ENCODE data around the gene DNAJB9.

DNAJB9 gene

DNA sequence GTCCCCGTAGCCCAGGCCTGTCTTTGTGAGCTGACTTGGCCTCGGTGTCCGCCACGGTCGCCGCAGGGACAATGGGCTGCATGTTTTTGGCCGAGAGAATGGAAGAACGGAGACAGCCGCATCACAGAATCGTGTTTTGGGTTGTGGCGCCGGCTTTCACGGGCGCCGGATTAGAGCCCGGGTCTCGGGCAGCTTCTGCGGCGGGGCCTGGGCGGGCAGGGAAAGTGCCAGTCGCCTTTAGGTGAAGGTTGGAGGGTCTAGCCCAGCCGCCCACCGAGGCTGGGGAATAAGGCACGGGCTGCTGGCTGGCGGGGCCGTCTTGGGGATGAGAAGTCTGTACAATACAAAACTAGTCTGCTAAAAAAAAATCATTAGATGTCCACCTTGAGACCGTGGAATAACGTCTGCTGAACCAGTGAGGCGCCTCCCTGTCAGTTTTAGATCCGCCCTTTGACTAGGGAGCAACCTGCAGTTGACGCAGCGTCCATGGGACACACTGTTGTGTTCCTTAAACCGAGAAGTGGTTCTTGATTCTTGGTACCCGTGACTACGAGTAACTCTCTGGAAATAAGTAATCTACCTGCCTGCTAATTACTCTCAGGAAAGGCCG lies 577 bp downstream of the DNAJB9 start:
- no peaks in the 10 kb centered on the region for H3K9me3 ChIP-seq (ENCODE audit: insufficient read depth, low read length, severe bottlenecking)
- H3K9ac ChIP-seq (ENCODE audit: low read depth, low read length), result peak overlapping the region; percentile 95
- peak overlapping the region; percentile 89 for H3K27ac ChIP-seq (ENCODE audit: low read length)
- peaks cover 46% of the 10 kb centered on the region for H3K4me1 ChIP-seq (ENCODE audit: insufficient read depth, low read length)
- peak overlapping the region; percentile 80 for H3K4me2 ChIP-seq (ENCODE audit: insufficient read depth, low read length)
- DNase-seq (peak; percentile 46), ATAC-seq (ENCODE audit: insufficient read depth, low read depth) (peak; percentile 16)
- H3K27me3 ChIP-seq (ENCODE audit: insufficient read depth, low read length, poor library complexity), result no peaks in the 10 kb centered on the region
- H2AFZ ChIP-seq (ENCODE audit: low read depth, low read length), result peak overlapping the region; percentile 95
- H4K20me1 ChIP-seq (ENCODE audit: insufficient read depth, low read length), result peaks cover 2% of the 10 kb centered on the region; the same call in 1 of the 2 replicates
- peak overlapping the region; percentile 66 to 72 for H3K4me3 ChIP-seq (ENCODE audit: low read depth in 1 of 2, low read length in 2 of 2)
- TF ChIP-seq, protein P1, sequence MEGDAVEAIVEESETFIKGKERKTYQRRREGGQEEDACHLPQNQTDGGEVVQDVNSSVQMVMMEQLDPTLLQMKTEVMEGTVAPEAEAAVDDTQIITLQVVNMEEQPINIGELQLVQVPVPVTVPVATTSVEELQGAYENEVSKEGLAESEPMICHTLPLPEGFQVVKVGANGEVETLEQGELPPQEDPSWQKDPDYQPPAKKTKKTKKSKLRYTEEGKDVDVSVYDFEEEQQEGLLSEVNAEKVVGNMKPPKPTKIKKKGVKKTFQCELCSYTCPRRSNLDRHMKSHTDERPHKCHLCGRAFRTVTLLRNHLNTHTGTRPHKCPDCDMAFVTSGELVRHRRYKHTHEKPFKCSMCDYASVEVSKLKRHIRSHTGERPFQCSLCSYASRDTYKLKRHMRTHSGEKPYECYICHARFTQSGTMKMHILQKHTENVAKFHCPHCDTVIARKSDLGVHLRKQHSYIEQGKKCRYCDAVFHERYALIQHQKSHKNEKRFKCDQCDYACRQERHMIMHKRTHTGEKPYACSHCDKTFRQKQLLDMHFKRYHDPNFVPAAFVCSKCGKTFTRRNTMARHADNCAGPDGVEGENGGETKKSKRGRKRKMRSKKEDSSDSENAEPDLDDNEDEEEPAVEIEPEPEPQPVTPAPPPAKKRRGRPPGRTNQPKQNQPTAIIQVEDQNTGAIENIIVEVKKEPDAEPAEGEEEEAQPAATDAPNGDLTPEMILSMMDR (IDR thresholded peaks at IDR 0.05; ENCODE audit: borderline replicate concordance, extremely low read depth, low read length, poor library complexity, severe bottlenecking), result peak; percentile 7
- TF ChIP-seq EZH2 (IDR thresholded peaks at IDR 0.05; ENCODE audit: borderline replicate concordance, low read depth, low read length, severe bottlenecking), result no peak
- peaks cover 48% of the 10 kb centered on the region for H3K36me3 ChIP-seq (ENCODE audit: insufficient read depth, low read length)
- peaks cover 78% of the 10 kb centered on the region for H3K79me2 ChIP-seq (ENCODE audit: insufficient read depth, low read length)

DNA sequence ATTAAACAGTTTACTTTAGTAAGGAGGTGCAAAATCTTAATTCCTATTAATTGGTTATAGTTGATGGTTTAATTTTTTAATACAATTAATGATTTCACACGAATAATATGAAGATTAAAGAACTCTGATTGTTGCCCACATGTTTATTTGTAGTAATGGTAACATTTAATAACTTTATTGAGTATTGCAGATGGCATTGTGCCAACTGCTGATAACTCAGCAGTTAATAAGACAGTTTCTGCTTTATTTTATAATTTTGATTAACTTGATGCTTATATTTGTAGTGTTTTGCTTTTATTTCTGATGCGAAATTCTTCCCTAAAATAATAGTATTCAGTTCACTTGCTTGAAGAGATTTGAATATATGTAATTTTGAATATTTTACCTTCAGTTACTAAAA lies 2.8 kb downstream of the DNAJB9 start:
- peaks cover 2% of the 10 kb centered on the region; the same call in 1 of the 2 replicates for H4K20me1 ChIP-seq (ENCODE audit: insufficient read depth, low read length)
- H2AFZ ChIP-seq (ENCODE audit: low read depth, low read length), result no peak overlapping the region
- ATAC-seq (ENCODE audit: insufficient read depth, low read depth) (no peak), DNase-seq (no peak)
- TF ChIP-seq EZH2 (IDR thresholded peaks at IDR 0.05; ENCODE audit: borderline replicate concordance, low read depth, low read length, severe bottlenecking), result no peak
- TF ChIP-seq, protein P1 (IDR thresholded peaks at IDR 0.05; ENCODE audit: borderline replicate concordance, extremely low read depth, low read length, poor library complexity, severe bottlenecking), result no peak
- no peaks in the 10 kb centered on the region for H3K27me3 ChIP-seq (ENCODE audit: insufficient read depth, low read length, poor library complexity)
- H3K36me3 ChIP-seq (ENCODE audit: insufficient read depth, low read length), result peaks cover 37% of the 10 kb centered on the region
- no peak overlapping the region for H3K27ac ChIP-seq (ENCODE audit: low read length)
- H3K9ac ChIP-seq (ENCODE audit: low read depth, low read length), result no peak overlapping the region
- H3K79me2 ChIP-seq (ENCODE audit: insufficient read depth, low read length), result peaks cover 57% of the 10 kb centered on the region
- H3K9me3 ChIP-seq (ENCODE audit: insufficient read depth, low read length, severe bottlenecking), result no peaks in the 10 kb centered on the region
- no peak overlapping the region for H3K4me3 ChIP-seq (ENCODE audit: low read depth in 1 of 2, low read length in 2 of 2)
- H3K4me1 ChIP-seq (ENCODE audit: insufficient read depth, low read length), result peaks cover 39% of the 10 kb centered on the region
- peak overlapping the region; percentile 35; the same call in 1 of the 2 replicates for H3K4me2 ChIP-seq (ENCODE audit: insufficient read depth, low read length)

DNA sequence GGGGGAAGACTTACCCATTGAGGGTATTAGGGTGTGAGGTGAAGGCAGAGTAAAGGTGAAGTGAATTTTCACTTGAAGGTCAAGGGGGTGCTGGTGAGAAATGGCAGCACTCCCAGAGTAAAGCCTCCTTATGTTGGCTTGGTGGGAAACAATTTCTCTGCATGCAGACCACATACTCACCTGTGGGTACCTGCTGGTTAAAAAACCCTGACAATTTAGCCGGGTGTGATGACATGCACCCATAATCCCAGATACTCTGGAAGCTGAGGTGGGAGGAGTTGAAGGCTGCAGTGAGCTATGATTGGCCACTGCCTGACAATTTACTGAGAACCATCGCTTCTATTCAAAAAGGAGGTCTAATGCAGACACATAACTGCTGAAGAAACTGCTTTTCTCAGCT lies 5.5 kb downstream of the DNAJB9 start:
- ATAC-seq (ENCODE audit: insufficient read depth, low read depth) (no peak), DNase-seq (no peak)
- Histone ChIP-seq H3K79me2 (ENCODE audit: insufficient read depth, low read length) (peaks cover 32% of the 10 kb centered on the region), H3K4me2 (ENCODE audit: insufficient read depth, low read length) (no peak overlapping the region), H3K27ac (ENCODE audit: low read length) (no peak overlapping the region), H3K4me1 (ENCODE audit: insufficient read depth, low read length) (peaks cover 24% of the 10 kb centered on the region), H3K9me3 (ENCODE audit: insufficient read depth, low read length, severe bottlenecking) (peaks cover 18% of the 10 kb centered on the region), H2AFZ (ENCODE audit: low read depth, low read length) (no peak overlapping the region), H3K9ac (ENCODE audit: low read depth, low read length) (no peak overlapping the region), H3K4me3 (ENCODE audit: low read depth in 1 of 2, low read length in 2 of 2) (no peak overlapping the region), H4K20me1 (ENCODE audit: insufficient read depth, low read length) (peaks cover 2% of the 10 kb centered on the region; the same call in 1 of the 2 replicates), H3K36me3 (ENCODE audit: insufficient read depth, low read length) (peaks cover 50% of the 10 kb centered on the region), H3K27me3 (ENCODE audit: insufficient read depth, low read length, poor library complexity) (no peaks in the 10 kb centered on the region)
- TF ChIP-seq EZH2 (IDR thresholded peaks at IDR 0.05; ENCODE audit: borderline replicate concordance, low read depth, low read length, severe bottlenecking), result no peak
- TF ChIP-seq, protein P1 (IDR thresholded peaks at IDR 0.05; ENCODE audit: borderline replicate concordance, extremely low read depth, low read length, poor library complexity, severe bottlenecking), result no peak
